GM18526 (cell line): Measurements from ENCODE around the gene SH2D3C.

Experiments
- POLR2A ChIP-seq: IDR thresholded peaks from 3 replicates; pipeline ENCODE4 v1.6.1; 2011; ENCODE audit not compliant: insufficient read length; ENCODE audit errors: extremely low read depth

The SH2D3C gene

DNA sequence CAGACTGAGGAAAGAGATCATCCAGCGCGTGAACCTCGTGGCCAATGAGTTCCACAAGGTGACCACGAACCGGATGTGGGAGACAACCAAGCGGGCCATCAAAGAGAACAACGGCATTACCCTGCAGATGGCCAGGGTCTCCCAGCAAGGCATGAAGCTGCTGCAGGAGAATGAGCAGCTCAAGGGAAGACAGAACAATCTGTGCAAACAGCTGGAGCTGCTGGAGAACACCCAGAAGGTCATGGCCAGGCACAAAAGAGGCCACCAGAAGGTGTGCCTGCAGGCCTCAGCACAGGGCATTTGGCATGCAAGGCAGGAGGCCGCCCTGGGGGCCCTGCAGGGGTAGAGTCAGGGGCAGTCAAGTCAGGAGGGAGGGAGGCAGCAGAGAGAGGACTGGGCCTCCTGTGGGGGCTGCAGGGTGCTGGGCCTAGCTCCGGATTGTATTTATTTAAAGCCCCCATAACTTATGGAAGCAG, 67.2 kb downstream of the SH2D3C start:
- TF ChIP-seq POLR2A = no peak

GRCh38 chr9:127710204-127710783, 68.2 kb downstream of the SH2D3C start:
- TF ChIP-seq POLR2A = no peak

DNA sequence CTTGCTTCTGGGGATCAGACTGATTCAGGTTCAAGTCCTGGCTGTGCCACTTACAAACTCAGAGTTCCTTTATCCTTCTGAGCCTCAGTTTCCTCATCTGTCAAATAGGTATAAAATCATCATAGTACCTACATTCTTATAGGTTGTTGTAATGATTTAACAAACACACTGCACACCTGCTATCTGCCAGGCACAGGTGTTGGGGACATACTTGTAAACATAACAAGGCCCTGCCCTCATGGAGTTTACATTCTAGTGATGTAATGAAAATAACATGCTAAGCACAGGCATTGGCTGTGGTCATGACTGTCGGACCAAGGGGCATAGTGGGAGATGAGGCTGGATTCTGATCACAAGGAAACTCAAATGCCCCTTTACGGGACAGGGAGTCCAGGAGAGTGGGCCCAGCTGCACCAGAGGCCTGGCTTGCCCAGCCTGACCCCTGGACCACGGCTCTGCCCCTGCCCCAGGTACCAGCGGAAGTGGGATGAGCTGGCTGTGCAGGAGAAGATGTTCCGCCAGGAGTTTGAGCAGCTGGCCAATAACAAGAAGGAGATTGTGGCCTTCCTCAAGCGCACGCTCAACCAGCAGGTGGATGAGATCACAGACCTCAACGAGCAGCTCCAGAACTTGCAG, 69.4 kb downstream of the SH2D3C start:
- no peak for TF ChIP-seq POLR2A

GRCh38 chr9:127707766-127708165, 70.7 kb downstream of the SH2D3C start:
- no peak for TF ChIP-seq POLR2A

DNA sequence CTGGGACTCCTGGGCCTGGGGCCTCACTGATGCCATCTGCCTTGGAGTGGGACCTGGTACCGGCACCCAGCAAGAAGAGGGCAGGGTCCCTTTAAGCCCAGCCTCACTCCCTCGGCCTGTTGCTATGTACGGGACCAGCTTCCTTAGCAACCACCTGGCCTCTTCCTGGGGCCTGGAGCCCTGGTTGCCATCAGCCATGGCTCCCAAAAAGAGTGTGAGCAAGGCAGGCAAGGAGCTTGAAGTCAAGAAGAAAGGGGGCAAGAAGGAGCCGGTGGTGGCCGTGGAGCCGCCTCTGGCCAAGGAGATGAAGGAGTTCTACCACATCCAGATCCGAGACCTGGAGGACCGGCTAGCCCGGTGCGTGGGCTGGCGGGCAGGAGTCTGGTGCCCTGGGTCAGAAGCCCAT, 71.6 kb downstream of the SH2D3C start, which contains the start of gene CFAP157:
Gene CFAP157, plus strand, starts transcription at position 153 of the 406 bp plus-strand sequence. Its CDS starts 44 bp downstream, at position 197.
- no peak for TF ChIP-seq POLR2A

GRCh38 chr9:127705577-127706379, 72.7 kb downstream of the SH2D3C start:
- no peak for TF ChIP-seq POLR2A

- TF ChIP-seq POLR2A = no peak
Observed at GRCh38 chr9:127703289-127703946, 75.0 kb downstream of the SH2D3C start.

DNA sequence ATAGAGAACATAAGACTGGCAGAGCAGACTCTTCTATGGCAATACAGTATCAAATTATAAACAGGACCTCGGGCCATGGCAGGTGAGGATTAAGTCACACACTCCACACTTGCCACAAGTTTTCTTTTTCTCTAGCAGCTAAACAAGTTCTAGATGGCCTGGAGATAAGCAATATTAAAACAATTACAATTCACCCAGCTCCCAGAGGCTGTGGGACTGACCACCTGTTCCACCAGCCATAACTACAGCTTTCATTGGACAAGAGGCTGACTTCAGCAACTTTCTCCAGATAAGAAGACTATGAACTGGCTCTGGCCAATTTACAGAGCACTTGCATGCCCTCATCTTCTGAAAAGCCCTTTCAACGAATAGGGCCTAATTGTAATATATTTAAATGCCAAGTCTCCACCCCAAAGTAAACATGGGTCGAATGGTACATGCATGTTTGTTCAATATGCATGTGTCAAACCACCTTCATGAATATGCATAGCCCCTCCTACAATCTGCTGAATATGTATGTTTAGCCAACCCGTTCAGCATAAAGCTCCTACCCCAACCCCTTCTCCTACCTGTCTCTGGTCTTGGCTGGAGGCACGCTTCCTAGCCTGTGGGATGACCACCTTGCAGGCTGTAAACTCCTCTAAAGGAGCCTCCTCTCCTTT, 77.7 kb downstream of the SH2D3C start:
- no peak for TF ChIP-seq POLR2A

GRCh38 chr9:127700140-127700539, 78.3 kb downstream of the SH2D3C start:
- TF ChIP-seq POLR2A = no peak

DNA sequence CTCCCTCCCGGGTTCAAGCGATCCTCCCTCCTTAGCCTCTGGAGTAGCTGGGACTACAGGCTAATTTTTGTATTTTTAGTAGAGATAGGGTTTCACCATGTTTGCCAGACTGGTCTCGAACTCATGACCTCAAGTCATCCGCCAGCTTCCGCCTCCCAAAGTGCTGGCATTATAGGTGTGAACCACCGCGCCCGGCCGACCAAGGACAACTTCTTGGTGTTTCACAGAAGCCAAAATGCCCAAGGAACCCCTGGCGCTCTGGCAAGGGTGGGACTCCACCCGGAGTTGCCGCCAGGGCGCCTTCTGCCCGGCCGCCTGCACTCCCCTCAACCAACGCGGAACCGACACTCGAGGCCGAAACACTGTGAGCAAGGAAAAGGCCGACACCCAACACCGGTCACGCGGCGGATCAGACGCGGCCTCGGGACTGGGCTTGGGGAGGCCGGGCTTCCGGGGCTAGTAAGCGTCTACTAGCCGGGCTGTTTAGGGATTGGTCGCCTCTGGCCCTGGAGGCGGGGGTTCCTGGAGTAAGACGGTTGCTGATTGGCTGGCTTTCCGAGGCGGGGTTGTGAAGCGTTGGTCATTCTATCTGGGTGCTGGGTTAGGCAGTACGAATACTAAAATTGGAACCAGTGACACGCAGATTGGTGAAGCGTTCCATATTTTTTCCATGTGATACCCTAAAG, 79.3 kb downstream of the SH2D3C start:
- TF ChIP-seq POLR2A = peak; percentile 48

- no peak for TF ChIP-seq POLR2A
Observed at GRCh38 chr9:127698386-127698785, 80.1 kb downstream of the SH2D3C start.

DNA sequence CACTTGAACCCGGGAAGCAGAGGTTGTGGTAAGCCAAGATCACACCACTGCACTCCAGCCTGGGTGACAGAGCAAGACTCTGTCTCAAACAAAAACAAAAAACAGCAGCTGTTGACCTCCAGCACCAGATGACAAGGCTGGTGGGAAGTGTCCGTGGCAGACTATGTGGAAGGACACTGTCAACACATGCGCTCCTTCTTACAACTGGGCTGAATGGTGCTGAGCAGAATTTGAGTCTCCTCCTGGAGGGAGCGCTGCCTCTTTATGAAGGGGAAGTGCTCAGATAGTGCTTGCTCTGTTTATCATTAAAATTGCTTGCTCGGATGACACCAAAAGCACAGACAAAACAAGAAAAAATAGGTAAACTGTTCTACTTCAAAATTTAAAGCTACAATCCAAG, 80.9 kb downstream of the SH2D3C start:
- no peak for TF ChIP-seq POLR2A

- no peak for TF ChIP-seq POLR2A
Observed at GRCh38 chr9:127694890-127695720, 83.4 kb downstream of the SH2D3C start.
